GM21723 (cell line): ENCODE results near the gene CD79B.
A peak's percentile ranks its signal among the peaks of the same experiment; 100 is the strongest.
"Not testable (repeated sequence)": the region's sequence is repeated elsewhere in the genome, so short reads cannot be mapped to it uniquely, and the experiment has no call there.

ENCODE experiments used
- ATAC-seq: cut with Tn5 transposase; IDR thresholded peaks from one replicate; pipeline ENCODE4 v1.9.1; 2021; ENCODE audit warnings: mild to moderate bottlenecking, moderate library complexity; ENCODE audit not compliant: unreplicated experiment

CD79B gene

DNA sequence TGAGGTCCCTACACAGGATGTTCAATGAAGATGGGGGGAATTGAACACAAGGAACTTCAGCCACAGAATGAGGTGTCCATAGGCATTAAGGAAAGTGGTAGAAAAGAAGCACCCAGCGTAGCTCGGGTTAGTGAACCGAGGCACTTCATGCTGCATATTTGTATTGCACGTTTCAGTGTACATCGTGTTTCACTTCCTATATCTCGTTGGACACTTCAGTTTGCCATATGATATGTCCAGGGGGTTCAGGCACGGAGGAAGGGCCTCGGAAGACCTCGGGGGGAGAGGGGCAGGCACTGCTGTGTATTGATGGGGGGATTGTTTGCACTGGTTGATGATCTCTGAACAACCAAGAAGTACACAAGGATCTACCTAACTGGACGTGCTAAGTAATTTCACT lies 16.4 kb downstream of the CD79B start:
- peak; percentile 52 for ATAC-seq

DNA sequence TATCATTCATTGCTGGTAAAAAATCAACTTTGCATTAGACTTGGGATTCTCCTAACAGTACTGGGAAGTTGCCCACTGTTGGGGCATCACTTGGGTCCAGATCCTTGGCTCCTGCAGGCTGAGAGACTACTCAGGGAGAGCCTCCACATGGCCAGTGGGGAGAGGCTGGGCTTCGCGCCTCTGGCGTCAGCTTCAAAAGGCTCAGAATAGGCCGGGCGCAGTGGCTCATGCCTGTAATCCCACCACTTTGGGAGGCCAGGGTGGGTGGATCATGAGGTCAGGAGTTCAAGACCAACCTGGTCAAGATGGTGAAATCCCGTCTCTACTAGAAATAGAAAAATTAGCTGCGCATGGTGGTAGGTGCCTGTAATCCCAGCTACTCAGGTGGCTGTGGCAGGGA lies 17.7 kb downstream of the CD79B start:
- no peak for ATAC-seq

- ATAC-seq = no peak
Measured at GRCh38 chr17:63911657-63912100, 20.5 kb downstream of the CD79B start.

- ATAC-seq = no peak
Measured at GRCh38 chr17:63911041-63911635, 21.0 kb downstream of the CD79B start, which contains the start of gene CSHL1. TSS of gene CSHL1 (minus strand) at chr17:63911258. CDS start at chr17:63911196, 62 bp downstream.

GRCh38 chr17:63910096-63910495 lies 22.0 kb downstream of the CD79B start:
- ATAC-seq = no peak

DNA sequence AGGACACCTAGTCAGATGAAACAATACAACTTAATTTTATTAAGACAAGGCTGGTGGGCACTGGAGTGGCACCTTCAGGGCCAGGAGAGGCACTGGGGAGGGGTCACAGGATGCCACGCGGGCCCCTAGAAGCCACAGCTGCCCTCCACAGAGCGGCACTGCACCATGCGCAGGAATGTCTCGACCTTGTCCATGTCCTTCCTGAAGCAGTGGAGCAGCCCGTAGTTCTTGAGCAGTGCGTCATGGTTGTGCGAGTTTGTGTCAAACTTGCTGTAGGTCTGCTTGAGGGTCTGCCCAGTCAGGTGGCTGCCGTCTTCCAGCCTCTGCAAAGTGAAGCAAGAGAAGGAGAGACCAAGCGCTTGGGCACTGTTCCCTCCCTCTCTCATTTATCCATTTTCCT lies 22.5 kb downstream of the CD79B start:
- not testable (repeated sequence) for ATAC-seq

DNA sequence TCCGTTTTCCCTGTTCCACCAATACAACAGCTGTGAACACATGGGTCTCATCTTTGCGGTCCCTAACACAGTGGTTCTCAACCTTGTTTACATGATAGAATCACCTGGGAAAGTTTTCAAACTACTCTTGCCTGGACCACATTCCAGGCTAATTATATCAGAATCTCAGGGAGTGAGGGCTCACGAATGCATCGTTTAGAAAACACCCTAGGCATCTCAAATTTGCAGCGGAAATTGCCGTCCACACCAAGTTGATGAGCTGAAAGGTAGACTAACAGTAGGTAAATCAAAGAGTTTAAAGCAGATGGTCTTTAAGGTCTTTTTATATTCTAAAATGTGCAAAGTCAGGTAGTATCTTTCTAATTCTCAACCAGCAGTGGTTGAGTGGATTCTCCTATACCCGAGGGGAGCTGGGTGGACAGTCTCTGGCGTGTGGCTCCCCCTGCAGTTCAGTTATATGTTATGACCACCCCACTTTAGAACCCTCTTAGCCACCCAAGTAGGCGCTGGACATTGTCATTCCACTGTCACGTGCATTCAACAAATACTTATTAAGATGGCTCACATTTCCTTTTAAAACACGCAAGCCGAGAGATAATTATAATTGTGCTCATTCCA lies 24.9 kb downstream of the CD79B start:
- ATAC-seq = not testable (repeated sequence)

DNA sequence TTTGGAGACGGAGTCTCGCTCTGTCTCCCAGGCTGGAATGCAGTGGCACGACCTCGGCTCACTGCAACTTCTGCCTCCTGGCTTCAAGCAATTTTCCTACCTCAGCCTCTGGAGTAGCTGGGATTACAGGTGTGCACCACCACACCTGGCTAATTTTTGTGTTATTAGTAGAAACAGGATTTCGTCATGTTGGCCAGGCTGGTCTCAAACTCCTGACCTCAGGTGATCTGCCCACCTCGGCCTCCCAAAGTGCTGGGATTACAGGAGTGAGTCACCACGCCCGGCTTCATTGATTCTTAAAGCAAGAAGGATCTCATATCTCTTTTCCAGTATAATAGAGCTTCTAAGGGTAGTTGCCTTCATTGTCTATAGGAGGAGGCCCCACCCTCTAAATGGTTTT lies 27.3 kb downstream of the CD79B start:
- ATAC-seq = not testable (repeated sequence)

DNA sequence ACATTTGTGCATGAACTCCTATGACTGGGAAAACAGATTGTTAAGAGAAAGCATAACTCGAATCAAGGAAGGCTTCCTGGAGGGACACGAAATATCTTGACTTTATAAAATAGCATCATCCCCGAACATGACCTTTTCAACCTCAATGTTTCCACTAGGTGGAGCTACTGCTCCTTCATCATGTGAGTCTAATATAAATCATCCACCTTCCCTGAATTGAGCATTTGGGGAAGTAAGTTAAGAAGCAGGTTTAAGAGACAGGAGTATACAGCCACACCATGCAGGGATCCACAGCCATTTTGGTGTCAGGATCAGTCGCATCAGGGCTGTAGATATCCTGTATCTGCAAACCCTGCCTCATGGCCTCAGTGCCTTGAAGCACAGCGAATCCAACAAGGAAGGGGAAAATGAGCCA lies 28.3 kb downstream of the CD79B start:
- not testable (repeated sequence) for ATAC-seq

- not testable (repeated sequence) for ATAC-seq
Measured at GRCh38 chr17:63901971-63902370, 30.2 kb downstream of the CD79B start.

- ATAC-seq = not testable (repeated sequence)
Measured at GRCh38 chr17:63898899-63899798, 33.0 kb downstream of the CD79B start.

DNA sequence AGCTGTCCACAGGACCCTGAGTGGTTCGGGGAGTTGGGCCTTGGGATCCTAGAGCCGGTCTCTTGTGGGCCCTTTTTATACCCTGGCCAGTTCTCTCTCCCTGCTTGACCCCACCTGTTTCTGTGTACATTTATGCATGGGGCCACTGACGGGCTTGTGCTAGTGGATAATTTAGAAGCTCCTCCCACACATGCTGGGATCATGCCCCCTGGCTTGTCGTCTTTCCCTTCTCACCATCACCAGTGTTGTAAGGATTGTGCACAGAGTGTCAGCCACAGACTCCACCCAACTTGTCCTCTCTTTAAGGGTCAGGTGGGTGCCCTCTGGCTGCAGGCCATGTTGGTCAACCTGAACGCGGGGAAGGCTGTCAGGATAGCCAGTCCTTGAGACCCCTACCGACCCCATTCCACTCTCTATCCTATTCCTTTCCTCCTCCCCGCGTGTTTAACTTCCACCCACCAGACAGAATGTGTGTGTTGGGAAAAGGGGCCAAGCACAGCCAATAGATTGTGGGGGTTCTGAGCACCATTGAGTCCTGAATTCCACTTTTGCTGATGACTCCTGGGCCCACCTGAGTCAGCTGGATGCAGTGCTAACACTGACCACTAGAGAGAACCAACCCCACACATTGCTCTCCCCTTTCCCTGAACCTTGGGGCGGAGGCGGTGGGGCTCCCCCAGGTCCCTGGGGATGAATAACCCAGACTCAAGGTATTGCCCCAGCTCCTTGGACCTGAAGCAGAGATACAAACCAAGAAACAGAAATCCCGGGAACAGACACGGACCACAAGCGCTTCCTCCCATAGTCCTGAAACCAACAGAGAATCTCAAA lies 35.4 kb downstream of the CD79B start, which contains the start of gene CSH1:
Gene CSH1 (minus strand): TSS at position 51 of the 831 bp plus-strand sequence. CDS start 63 bp downstream, outside the sequence.
- ATAC-seq = not testable (repeated sequence)

GRCh38 chr17:63894821-63895220 lies 37.3 kb downstream of the CD79B start:
- ATAC-seq = not testable (repeated sequence)

DNA sequence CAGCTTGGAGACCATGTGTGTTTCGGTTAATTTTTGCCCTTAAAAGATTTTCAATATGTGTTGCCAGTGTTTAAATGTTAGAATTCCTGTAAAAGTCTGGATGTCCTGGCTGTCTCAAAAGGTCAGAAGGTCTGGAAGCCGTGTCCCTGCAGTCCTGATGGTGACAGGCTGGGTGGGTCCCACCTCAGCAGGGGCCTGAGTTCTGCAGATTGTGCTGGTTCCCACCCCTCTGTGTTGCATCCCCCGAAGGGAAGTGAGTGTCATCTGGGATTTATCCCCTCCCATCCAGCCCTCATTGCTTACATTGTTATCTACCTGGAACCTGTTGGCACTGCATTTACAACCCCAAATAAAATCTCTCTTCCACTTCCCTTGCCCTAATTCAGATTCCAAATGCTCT lies 38.1 kb downstream of the CD79B start:
- not testable (repeated sequence) for ATAC-seq

DNA sequence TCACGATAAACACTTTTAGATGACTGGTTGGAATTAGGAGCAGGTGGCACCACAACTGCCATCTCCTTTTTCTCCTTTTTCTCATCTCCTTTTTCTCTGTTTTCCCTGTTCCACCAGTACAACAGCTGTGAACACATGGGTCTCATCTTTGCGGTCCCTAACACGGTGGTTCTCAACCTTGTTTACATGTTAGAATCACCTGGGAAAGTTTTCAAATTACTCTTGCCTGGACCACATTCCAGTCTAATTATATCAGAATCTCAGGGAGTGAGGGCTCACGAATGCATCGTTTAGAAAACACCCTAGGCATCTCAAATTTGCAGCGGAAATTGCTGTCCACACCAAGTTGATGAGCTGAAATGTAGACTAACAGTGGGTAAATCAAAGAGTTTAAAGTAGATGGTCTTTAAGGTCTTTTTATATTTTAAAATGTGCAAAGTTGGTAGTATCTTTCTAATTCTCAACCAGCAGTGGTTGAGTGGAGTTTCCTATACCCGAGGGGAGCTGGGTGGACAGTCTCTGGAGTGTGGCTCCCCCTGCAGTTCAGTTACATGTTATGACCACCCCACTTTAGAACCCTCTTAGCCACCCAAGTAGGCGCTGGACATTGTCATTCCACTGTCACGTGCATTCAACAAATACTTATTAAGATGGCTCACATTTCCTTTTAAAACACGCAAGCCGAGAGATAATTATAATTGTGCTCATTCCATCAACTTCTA lies 39.7 kb downstream of the CD79B start:
- not testable (repeated sequence) for ATAC-seq

- ATAC-seq = not testable (repeated sequence)
Measured at GRCh38 chr17:63889026-63889848, 42.9 kb downstream of the CD79B start.

DNA sequence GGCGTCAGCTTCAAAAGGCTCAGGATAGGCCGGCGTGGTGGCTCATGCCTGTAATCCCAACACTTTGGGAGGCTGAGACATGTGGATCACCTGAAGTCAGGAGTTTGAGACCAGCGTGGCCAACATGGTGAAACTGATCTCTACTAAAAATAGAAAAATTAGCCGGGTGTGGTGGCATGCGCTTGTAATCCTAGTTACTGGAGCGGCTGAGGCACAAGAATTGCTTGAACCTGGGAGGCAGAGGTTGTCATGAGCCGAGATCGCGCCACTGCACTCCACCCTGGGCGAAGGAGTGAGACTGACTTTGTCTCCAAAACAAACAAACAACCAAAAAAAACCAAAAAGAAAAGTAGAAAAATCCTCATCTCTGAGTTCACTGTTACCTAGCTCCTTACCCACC lies 47.0 kb downstream of the CD79B start:
- ATAC-seq = not testable (repeated sequence)

- not testable (repeated sequence) for ATAC-seq
Measured at GRCh38 chr17:63882626-63883126, 49.5 kb downstream of the CD79B start.
